Naive thymus-derived CD4-positive, alpha-beta T cell (primary cell): ENCODE data around the gene TOX2. TPM values are rescaled to one million over a fixed set of nuclear protein-coding genes. Genes with fewer than 3 reads are reported as not detected.
A peak's percentile ranks its signal among the peaks of the same experiment; 100 is the strongest.

Source experiments
- ATAC-seq: fragments of 150-1000 bp; cut with Tn5 transposase; 2 replicates; pipeline ENCODE4 v1.10.0; 2021; ENCODE audit warnings: mild to moderate bottlenecking, moderate library complexity
- CTCF ChIA-PET: fragments of 350-600 bp; sonication (Branson Sonifier 250); formaldehyde crosslinking; loops from one replicate; lab custom pipeline; 2021; ENCODE audit warnings: antibody characterized with exemption; lab: Charles Lee
- POLR2A ChIA-PET: fragments of 350-600 bp; sonication (Branson Sonifier 250); formaldehyde crosslinking; loops from one replicate; lab custom pipeline; 2021; ENCODE audit warnings: antibody characterized with exemption, inconsistent platforms; lab: Charles Lee
- DNase-seq, 9 donors: peaks; one replicate each; pipeline versions ENCODE4 v3.0.0 to v3.0.0-alpha.2; 2020 to 2022; ENCODE audit warnings: mixed read lengths in 1 of 9
- H3K27ac ChIP-seq: one replicate; pipeline ENCODE4 v1.7.0; 2013; ENCODE audit warnings: mild to moderate bottlenecking, low read depth, low read length, moderate library complexity
- H3K27me3 ChIP-seq, 2 donors: one replicate each; pipeline ENCODE4 v1.7.0; 2013; ENCODE audit warnings: low read length in 2 of 2, mild to moderate bottlenecking in 2 of 2, moderate library complexity in 2 of 2; ENCODE audit not compliant: control insufficient read depth in 2 of 2, insufficient read depth in 2 of 2
- H3K36me3 ChIP-seq, 3 experiments: 1 replicate in 2 of 3; 2 replicates in 1 of 3; pipeline ENCODE4 v1.7.0; 2013; ENCODE audit warnings: low read length in 3 of 3, mild to moderate bottlenecking in 3 of 3, moderate library complexity in 1 of 3; ENCODE audit not compliant: insufficient read depth in 3 of 3, control insufficient read depth in 2 of 3
- H3K4me1 ChIP-seq, 2 donors: one replicate each; pipeline ENCODE4 v1.7.0; 2013; ENCODE audit warnings: low read length in 2 of 2, mild to moderate bottlenecking in 2 of 2, moderate library complexity in 1 of 2; ENCODE audit not compliant: control insufficient read depth in 2 of 2, insufficient read depth in 2 of 2
- H3K4me3 ChIP-seq: 2 replicates; pipeline ENCODE4 v1.7.0; 2013; ENCODE audit warnings: mild to moderate bottlenecking, low read length
- H3K9me3 ChIP-seq, 3 experiments: 1 replicate in 2 of 3; 2 replicates in 1 of 3; pipeline ENCODE4 v1.7.0; 2013; ENCODE audit warnings: low read length in 3 of 3; ENCODE audit not compliant: control insufficient read depth in 2 of 3
- H3K27ac Mint-ChIP-seq, 9 donors: one replicate each; pipeline ENCODE4 v1.8.0; 2020 to 2022; ENCODE audit warnings: mixed read lengths in 9 of 9, mild to moderate bottlenecking in 8 of 9, moderate library complexity in 5 of 9, inconsistent platforms in 2 of 9
- H3K27me3 Mint-ChIP-seq, 5 donors: one replicate each; pipeline ENCODE4 v1.8.0; 2021 to 2022; ENCODE audit warnings: mixed read lengths in 5 of 5, mild to moderate bottlenecking in 1 of 5
- H3K36me3 Mint-ChIP-seq, 5 donors: one replicate each; pipeline ENCODE4 v1.8.0; 2020 to 2022; ENCODE audit warnings: mixed read lengths in 5 of 5, mild to moderate bottlenecking in 3 of 5, inconsistent platforms in 1 of 5
- H3K4me1 Mint-ChIP-seq, 7 donors: one replicate each; pipeline ENCODE4 v1.8.0; 2020 to 2022; ENCODE audit warnings: mixed read lengths in 7 of 7, mild to moderate bottlenecking in 3 of 7, inconsistent platforms in 1 of 7
- H3K4me3 Mint-ChIP-seq, 10 donors: one replicate each; pipeline ENCODE4 v1.8.0; 2020 to 2022; ENCODE audit warnings: mild to moderate bottlenecking in 10 of 10, mixed read lengths in 10 of 10, moderate library complexity in 6 of 10, inconsistent platforms in 2 of 10
- H3K9me3 Mint-ChIP-seq, 11 donors: one replicate each; pipeline ENCODE4 v1.8.0; 2020 to 2022; ENCODE audit warnings: mixed read lengths in 11 of 11, mild to moderate bottlenecking in 4 of 11, inconsistent platforms in 1 of 11, moderate library complexity in 1 of 11
- intact Hi-C, 2 donors: fragments of 100-400 bp; cut with micrococcal nuclease; formaldehyde crosslinking; loops; one replicate each; pipeline ENCODE4 v1.15.1; 2023
- polyA plus RNA-seq, 2 donors: library from polyadenylated mRNA; unstranded; fragments of 300-500 nt; fragmentation: Illumina TruSeq; gene quantifications; one replicate each; pipeline ENCODE4 v1.2.3, GENCODE V29; 2021
- total RNA-seq, 6 experiments: library from RNA in 5 of 6; stranded (reverse) in 5 of 6; gene quantifications; 1 replicate in 5 of 6; 2 replicates in 1 of 6; pipeline ENCODE4 v1.2.3 and lab custom pipeline; 2021 to 2026

The TOX2 gene
- total and polyA plus RNA-seq, 7 experiments from 2014 or later: 0.22 to 7.1 (median 1.5) TPM

DNA sequence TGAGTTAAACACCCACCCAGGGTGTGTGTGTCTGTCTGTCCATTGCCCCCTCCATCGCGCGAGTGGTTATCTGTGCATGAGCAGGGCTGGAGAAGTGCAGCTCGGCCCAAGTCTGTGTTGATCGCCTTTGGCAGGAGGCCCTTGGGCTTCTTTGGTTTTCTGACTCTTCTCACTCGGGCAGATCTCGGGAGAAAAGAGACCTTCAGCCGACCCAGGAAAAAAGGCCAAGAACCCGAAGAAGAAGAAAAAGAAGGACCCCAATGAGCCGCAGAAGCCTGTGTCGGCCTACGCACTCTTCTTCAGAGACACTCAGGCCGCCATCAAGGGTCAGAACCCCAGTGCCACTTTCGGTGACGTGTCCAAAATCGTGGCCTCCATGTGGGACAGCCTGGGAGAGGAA lies 139.5 kb downstream of the TOX2 start:
- H3K4me3 ChIP-seq: no peak overlapping the region
- no peak overlapping the region for H3K4me3 Mint-ChIP-seq
- H3K27me3 Mint-ChIP-seq: peaks cover 0 to 13% (median 0%) of the 10 kb centered on the region in 5 donors
- CTCF ChIA-PET: interaction anchor here (7.7 kb wide), 1 partner anchor 27 kb away, joined by 159 read pairs; no protein-coding TSS in a partner anchor
- H3K36me3 Mint-ChIP-seq: peaks cover 0 to 12% (median 0%) of the 10 kb centered on the region in 5 donors
- peak overlapping the region in 1 of 9 donors; percentile 71 for H3K27ac Mint-ChIP-seq
- no peaks in the 10 kb centered on the region for H3K36me3 ChIP-seq
- ATAC-seq: no peak
- intact Hi-C loops: no loop called here
- H3K4me1 Mint-ChIP-seq: peaks cover 3 to 37% (median 20%) of the 10 kb centered on the region in 7 donors
- no peaks in the 10 kb centered on the region for H3K9me3 ChIP-seq
- no peak overlapping the region for H3K27ac ChIP-seq
- peaks cover 0 to 9% of the 10 kb centered on the region in 2 donors for H3K4me1 ChIP-seq
- no peak for DNase-seq
- peaks cover 0 to 5% (median 0%) of the 10 kb centered on the region in 11 donors for H3K9me3 Mint-ChIP-seq
- no peaks in the 10 kb centered on the region for H3K27me3 ChIP-seq
- POLR2A ChIA-PET: no interaction called here

DNA sequence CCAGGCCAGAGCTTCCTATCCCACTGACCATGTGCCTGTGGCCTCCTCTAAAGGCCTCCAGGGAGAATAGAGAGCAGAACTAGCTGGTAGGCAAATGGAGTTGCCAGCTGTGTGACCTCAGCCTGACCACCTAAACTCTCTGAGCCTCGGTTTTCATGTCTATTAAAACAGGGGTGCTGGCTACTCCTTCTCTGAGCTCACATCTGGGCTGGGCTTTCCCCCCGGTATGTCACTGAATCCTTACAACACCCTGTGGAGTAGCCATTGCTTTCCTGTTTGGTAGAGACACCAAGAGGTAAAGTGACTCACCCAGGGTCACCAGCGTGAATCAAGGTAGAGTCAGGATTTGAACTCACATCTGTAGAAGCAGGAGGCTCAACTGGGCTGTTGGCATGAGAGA lies 140.2 kb downstream of the TOX2 start:
- Histone ChIP-seq H3K4me1 (peaks cover 0 to 9% of the 10 kb centered on the region in 2 donors), H3K36me3 (no peaks in the 10 kb centered on the region), H3K9me3 (no peaks in the 10 kb centered on the region), H3K4me3 (no peak overlapping the region), H3K27me3 (no peaks in the 10 kb centered on the region), H3K27ac (no peak overlapping the region)
- H3K4me3 Mint-ChIP-seq: no peak overlapping the region
- ChIA-PET CTCF (interaction anchor here (0.7 to 7.7 kb wide), 2 partner anchors 26 to 275 kb away, joined by 3 to 159 read pairs; no protein-coding TSS in a partner anchor), POLR2A (interaction anchor here (0.6 to 6.2 kb wide), 2 partner anchors 14 to 29 kb away, joined by 3 to 75 read pairs; no protein-coding TSS in a partner anchor)
- H3K27ac Mint-ChIP-seq: peak overlapping the region in 5 of 9 donors; percentile 3 to 84 (median 29)
- ATAC-seq: no peak
- no peak for DNase-seq
- H3K36me3 Mint-ChIP-seq: peaks cover 0 to 13% (median 0%) of the 10 kb centered on the region in 5 donors
- H3K9me3 Mint-ChIP-seq: peaks cover 0 to 5% (median 0%) of the 10 kb centered on the region in 11 donors
- intact Hi-C loops: no loop called here
- H3K27me3 Mint-ChIP-seq: peaks cover 0 to 14% (median 0%) of the 10 kb centered on the region in 5 donors
- H3K4me1 Mint-ChIP-seq: peaks cover 3 to 37% (median 20%) of the 10 kb centered on the region in 7 donors

- DNase-seq (peak in 8 of 9 donors; percentile 41 to 83 (median 74)), ATAC-seq (peak; percentile 96)
- Mint-ChIP-seq H3K4me1 (peaks cover 10 to 49% (median 30%) of the 10 kb centered on the region in 7 donors), H3K27ac (peak overlapping the region in 7 of 9 donors; percentile 6 to 85 (median 33)), H3K27me3 (peaks cover 0 to 19% (median 0%) of the 10 kb centered on the region in 5 donors), H3K4me3 (no peak overlapping the region), H3K9me3 (peaks cover 0 to 6% (median 0%) of the 10 kb centered on the region in 11 donors), H3K36me3 (peaks cover 0 to 19% (median 0%) of the 10 kb centered on the region in 5 donors)
- H3K27me3 ChIP-seq: no peaks in the 10 kb centered on the region
- intact Hi-C loops: loop anchor here (1.0 kb wide), 7 partner anchors 13 to 307 kb away; no protein-coding TSS in a partner anchor
- no peak overlapping the region for H3K4me3 ChIP-seq
- H3K4me1 ChIP-seq: peaks cover 0 to 9% of the 10 kb centered on the region in 2 donors
- H3K9me3 ChIP-seq: no peaks in the 10 kb centered on the region
- ChIA-PET POLR2A (interaction anchor here (0.6 to 6.2 kb wide), 7 partner anchors 13 to 333 kb away, joined by 3 to 75 read pairs (median 3); no protein-coding TSS in a partner anchor), CTCF (interaction anchor here (0.6 to 7.7 kb wide), 11 partner anchors 12 to 286 kb away, joined by 3 to 159 read pairs (median 5); no protein-coding TSS in a partner anchor)
- no peak overlapping the region for H3K27ac ChIP-seq
- no peaks in the 10 kb centered on the region for H3K36me3 ChIP-seq
These were observed 141.5 kb downstream of the TOX2 start for GRCh38 chr20:44056010-44056698.

GRCh38 chr20:44057698-44058675 lies 143.3 kb downstream of the TOX2 start:
- Histone ChIP-seq H3K4me3 (no peak overlapping the region), H3K9me3 (no peaks in the 10 kb centered on the region), H3K27ac (no peak overlapping the region), H3K36me3 (no peaks in the 10 kb centered on the region), H3K27me3 (no peaks in the 10 kb centered on the region), H3K4me1 (peaks cover 0 to 9% of the 10 kb centered on the region in 2 donors)
- H3K27ac Mint-ChIP-seq: peak overlapping the region in 7 of 9 donors; percentile 38 to 81 (median 67)
- intact Hi-C loops: no loop called here
- CTCF ChIA-PET: interaction anchor here (0.6 to 7.7 kb wide), 9 partner anchors 10 to 1114 kb away, joined by 3 to 159 read pairs (median 4); no protein-coding TSS in a partner anchor
- peaks cover 17 to 55% (median 43%) of the 10 kb centered on the region in 7 donors for H3K4me1 Mint-ChIP-seq
- peaks cover 0 to 31% (median 0%) of the 10 kb centered on the region in 5 donors for H3K27me3 Mint-ChIP-seq
- DNase-seq (no peak), ATAC-seq (no peak)
- H3K9me3 Mint-ChIP-seq: peaks cover 0 to 14% (median 0%) of the 10 kb centered on the region in 11 donors
- H3K4me3 Mint-ChIP-seq: peak overlapping the region in 3 of 10 donors; percentile 7 to 39 (median 10)
- peaks cover 0 to 36% (median 6%) of the 10 kb centered on the region in 5 donors for H3K36me3 Mint-ChIP-seq
- POLR2A ChIA-PET: interaction anchor here (1.4 to 6.2 kb wide), 4 partner anchors 11 to 25 kb away, joined by 3 to 75 read pairs (median 12); no protein-coding TSS in a partner anchor

DNA sequence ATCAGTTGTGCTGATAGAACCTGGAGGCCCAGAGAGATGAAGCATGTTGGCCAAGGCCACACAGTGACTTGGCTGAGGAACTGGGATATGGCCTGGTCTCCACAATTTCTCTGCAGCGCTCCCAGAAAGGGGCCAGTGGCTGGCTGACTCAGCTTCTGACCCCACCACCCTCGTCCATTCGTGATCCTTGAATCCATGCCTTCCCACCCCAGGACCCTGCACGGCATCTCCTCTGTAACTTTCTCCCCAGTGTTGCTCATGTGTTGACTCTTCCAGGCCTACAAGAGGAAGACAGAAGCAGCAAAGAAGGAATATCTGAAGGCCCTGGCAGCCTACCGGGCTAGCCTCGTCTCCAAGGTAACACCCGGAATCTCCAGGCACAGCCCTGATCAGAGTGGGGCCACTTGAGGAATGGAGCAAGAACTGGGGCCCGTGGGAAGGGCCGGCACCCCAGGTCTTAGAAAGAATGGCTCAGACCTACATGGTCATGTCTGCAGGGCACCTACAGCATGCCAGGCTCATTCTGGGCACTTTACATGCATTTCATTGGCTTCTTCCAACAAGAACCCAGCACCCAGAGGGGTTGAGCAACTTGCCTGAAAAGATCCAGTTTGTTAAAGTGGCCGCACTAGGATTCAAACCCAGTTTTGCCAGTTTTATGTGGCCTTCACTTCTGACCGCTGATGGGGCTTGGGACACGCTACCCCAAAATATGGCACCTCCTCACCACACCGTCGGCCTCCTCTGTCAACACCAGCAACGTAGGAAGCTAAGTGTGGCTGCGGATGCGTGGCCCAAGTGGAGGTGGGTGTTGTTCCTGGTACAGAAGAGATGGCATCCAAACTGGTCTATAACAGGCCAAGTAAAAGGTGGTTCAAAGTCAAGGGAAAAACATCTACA lies 150.1 kb downstream of the TOX2 start:
- DNase-seq (no peak), ATAC-seq (no peak)
- H3K9me3 ChIP-seq: no peaks in the 10 kb centered on the region
- H3K27me3 ChIP-seq: no peaks in the 10 kb centered on the region
- H3K36me3 ChIP-seq: no peaks in the 10 kb centered on the region
- Mint-ChIP-seq H3K9me3 (peaks cover 0 to 10% (median 0%) of the 10 kb centered on the region in 11 donors), H3K27me3 (peaks cover 0 to 35% (median 0%) of the 10 kb centered on the region in 5 donors), H3K4me1 (peaks cover 17 to 70% (median 54%) of the 10 kb centered on the region in 7 donors), H3K4me3 (peak overlapping the region in 2 of 10 donors; percentile 16 to 23), H3K27ac (peak overlapping the region in 7 of 9 donors; percentile 62 to 99 (median 92)), H3K36me3 (peaks cover 0 to 34% (median 7%) of the 10 kb centered on the region in 5 donors)
- H3K27ac ChIP-seq: no peak overlapping the region
- POLR2A ChIA-PET: interaction anchor here (0.7 kb wide), 1 partner anchor 258 kb away, joined by 3 read pairs; no protein-coding TSS in a partner anchor
- CTCF ChIA-PET: interaction anchor here (1.6 kb wide), 1 partner anchor 16 kb away, joined by 5 read pairs; no protein-coding TSS in a partner anchor
- H3K4me3 ChIP-seq: no peak overlapping the region
- intact Hi-C loops: loop anchor here (5.0 kb wide), 4 partner anchors 32 to 607 kb away; partner anchors contain the start of genes SERINC3 (in 1 of the 2) and SRSF6 (in 1 of the 2)
- peaks cover 17 to 33% of the 10 kb centered on the region in 2 donors for H3K4me1 ChIP-seq
